Measurements from ENCODE around the gene NACC2.
"Not testable (repeated sequence)": the region's sequence is repeated elsewhere in the genome, so short reads cannot be mapped to it uniquely, and the experiment has no call there.

The NACC2 gene

GRCh38 chr9:136105398-136106135 lies 10.5 kb upstream of the NACC2 start:
- peaks cover 13% of the 10 kb centered on the region for H3K4me1 ChIP-seq (ENCODE audit: low read depth, poor library complexity, severe bottlenecking)

DNA sequence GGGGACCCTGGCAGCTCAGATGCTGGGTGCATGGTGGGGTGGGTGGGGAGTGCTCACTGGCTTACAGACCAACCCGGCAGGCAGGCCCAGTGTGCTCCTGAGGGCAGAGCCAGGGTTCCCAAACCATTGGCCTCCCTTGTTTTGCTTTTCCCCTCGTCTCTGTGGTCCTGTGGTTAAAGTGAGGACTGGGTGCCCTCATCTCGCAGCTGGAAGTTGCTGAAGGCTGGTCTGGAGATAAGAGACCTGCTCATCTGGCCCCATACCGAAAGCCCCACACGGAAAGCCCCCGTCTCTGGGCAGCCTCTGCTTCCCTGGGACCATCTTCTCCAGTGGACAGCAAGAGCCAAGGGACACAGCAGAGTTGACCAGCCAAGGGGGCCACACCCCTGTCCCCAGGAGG lies 9.8 kb upstream of the NACC2 start:
- TF ChIP-seq, protein P1, sequence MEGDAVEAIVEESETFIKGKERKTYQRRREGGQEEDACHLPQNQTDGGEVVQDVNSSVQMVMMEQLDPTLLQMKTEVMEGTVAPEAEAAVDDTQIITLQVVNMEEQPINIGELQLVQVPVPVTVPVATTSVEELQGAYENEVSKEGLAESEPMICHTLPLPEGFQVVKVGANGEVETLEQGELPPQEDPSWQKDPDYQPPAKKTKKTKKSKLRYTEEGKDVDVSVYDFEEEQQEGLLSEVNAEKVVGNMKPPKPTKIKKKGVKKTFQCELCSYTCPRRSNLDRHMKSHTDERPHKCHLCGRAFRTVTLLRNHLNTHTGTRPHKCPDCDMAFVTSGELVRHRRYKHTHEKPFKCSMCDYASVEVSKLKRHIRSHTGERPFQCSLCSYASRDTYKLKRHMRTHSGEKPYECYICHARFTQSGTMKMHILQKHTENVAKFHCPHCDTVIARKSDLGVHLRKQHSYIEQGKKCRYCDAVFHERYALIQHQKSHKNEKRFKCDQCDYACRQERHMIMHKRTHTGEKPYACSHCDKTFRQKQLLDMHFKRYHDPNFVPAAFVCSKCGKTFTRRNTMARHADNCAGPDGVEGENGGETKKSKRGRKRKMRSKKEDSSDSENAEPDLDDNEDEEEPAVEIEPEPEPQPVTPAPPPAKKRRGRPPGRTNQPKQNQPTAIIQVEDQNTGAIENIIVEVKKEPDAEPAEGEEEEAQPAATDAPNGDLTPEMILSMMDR (conservative IDR thresholded peaks at IDR 0.05; ENCODE audit: low read depth, low read length) = no peak
- Histone ChIP-seq H3K79me2 (ENCODE audit: insufficient read depth, low read depth) (no peaks in the 10 kb centered on the region), H3K36me3 (ENCODE audit: insufficient read depth) (no peaks in the 10 kb centered on the region), H3K9ac (no peak overlapping the region), H4K20me1 (ENCODE audit: insufficient read depth) (no peaks in the 10 kb centered on the region), H3K4me2 (no peak overlapping the region), H3K27ac (no peak overlapping the region), H3K4me1 (ENCODE audit: low read depth, poor library complexity, severe bottlenecking) (peaks cover 8% of the 10 kb centered on the region), H3K4me3 (IDR thresholded peaks at IDR 0.05; ENCODE audit: insufficient read depth, low read depth, low read length) (no peak overlapping the region), H3K27me3 (ENCODE audit: insufficient read depth, low read depth) (peaks cover 65% of the 10 kb centered on the region), H2AFZ (ENCODE audit: low read depth) (no peak overlapping the region)

More at GRCh38 chr9:136105398-136106135, 10.5 kb upstream of the NACC2 start:
- Histone ChIP-seq H3K9ac (no peak overlapping the region), H2AFZ (ENCODE audit: low read depth) (no peak overlapping the region), H3K79me2 (ENCODE audit: insufficient read depth, low read depth) (no peaks in the 10 kb centered on the region), H3K27me3 (ENCODE audit: insufficient read depth, low read depth) (peaks cover 58% of the 10 kb centered on the region), H4K20me1 (ENCODE audit: insufficient read depth) (no peaks in the 10 kb centered on the region), H3K4me2 (no peak overlapping the region), H3K4me3 (IDR thresholded peaks at IDR 0.05; ENCODE audit: insufficient read depth, low read depth, low read length) (no peak overlapping the region), H3K27ac (no peak overlapping the region), H3K36me3 (ENCODE audit: insufficient read depth) (no peaks in the 10 kb centered on the region)
- TF ChIP-seq, protein P1 (conservative IDR thresholded peaks at IDR 0.05; ENCODE audit: low read depth, low read length) = no peak

GRCh38 chr9:136104488-136104800 lies 9.4 kb upstream of the NACC2 start:
- H2AFZ ChIP-seq (ENCODE audit: low read depth) = no peak overlapping the region
- TF ChIP-seq, protein P1 (conservative IDR thresholded peaks at IDR 0.05; ENCODE audit: low read depth, low read length) = no peak
- H3K27me3 ChIP-seq (ENCODE audit: insufficient read depth, low read depth) = peaks cover 66% of the 10 kb centered on the region
- no peak overlapping the region for H3K9ac ChIP-seq
- no peak overlapping the region for H3K27ac ChIP-seq
- H4K20me1 ChIP-seq (ENCODE audit: insufficient read depth) = no peaks in the 10 kb centered on the region
- H3K4me3 ChIP-seq (IDR thresholded peaks at IDR 0.05; ENCODE audit: insufficient read depth, low read depth, low read length) = no peak overlapping the region
- peaks cover 8% of the 10 kb centered on the region for H3K4me1 ChIP-seq (ENCODE audit: low read depth, poor library complexity, severe bottlenecking)
- H3K4me2 ChIP-seq = no peak overlapping the region
- H3K79me2 ChIP-seq (ENCODE audit: insufficient read depth, low read depth) = no peaks in the 10 kb centered on the region
- H3K36me3 ChIP-seq (ENCODE audit: insufficient read depth) = no peaks in the 10 kb centered on the region

- peaks cover 4% of the 10 kb centered on the region for H3K4me1 ChIP-seq (ENCODE audit: low read depth, poor library complexity, severe bottlenecking)
- TF ChIP-seq, protein P1 (conservative IDR thresholded peaks at IDR 0.05; ENCODE audit: low read depth, low read length) = no peak
- H3K79me2 ChIP-seq (ENCODE audit: insufficient read depth, low read depth) = no peaks in the 10 kb centered on the region
- H3K4me3 ChIP-seq (IDR thresholded peaks at IDR 0.05; ENCODE audit: insufficient read depth, low read depth, low read length) = no peak overlapping the region
- no peak overlapping the region for H3K27ac ChIP-seq
- H3K27me3 ChIP-seq (ENCODE audit: insufficient read depth, low read depth) = peaks cover 70% of the 10 kb centered on the region
- H4K20me1 ChIP-seq (ENCODE audit: insufficient read depth) = no peaks in the 10 kb centered on the region
- H3K36me3 ChIP-seq (ENCODE audit: insufficient read depth) = no peaks in the 10 kb centered on the region
- H2AFZ ChIP-seq (ENCODE audit: low read depth) = no peak overlapping the region
- H3K9ac ChIP-seq = no peak overlapping the region
- H3K4me2 ChIP-seq = no peak overlapping the region
Observed at GRCh38 chr9:136103651-136104487, 8.8 kb upstream of the NACC2 start.

DNA sequence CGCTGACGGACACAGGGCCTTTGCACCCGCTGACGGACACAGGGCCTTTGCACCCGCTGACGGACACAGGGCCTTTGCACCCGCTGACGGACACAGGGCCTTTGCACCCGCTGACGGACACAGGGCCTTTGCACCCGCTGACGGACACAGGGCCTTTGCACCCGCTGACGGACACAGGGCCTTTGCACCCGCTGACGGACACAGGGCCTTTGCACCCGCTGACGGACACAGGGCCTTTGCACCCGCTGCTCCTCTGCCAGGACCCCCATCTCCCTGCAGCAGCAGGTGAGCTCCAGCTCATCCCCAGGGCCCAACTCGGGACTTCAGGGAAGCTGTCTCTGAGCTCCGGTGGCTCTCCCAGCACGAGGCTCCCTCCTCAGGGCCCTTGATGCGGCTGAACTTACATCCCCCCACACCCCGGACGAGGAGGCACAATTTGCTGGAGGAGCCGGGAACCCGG lies 6.6 kb upstream of the NACC2 start:
- H3K4me1 ChIP-seq (ENCODE audit: low read depth, poor library complexity, severe bottlenecking); H3K4me2 ChIP-seq; H2AFZ ChIP-seq (ENCODE audit: low read depth); H3K4me3 ChIP-seq (IDR thresholded peaks at IDR 0.05; ENCODE audit: insufficient read depth, low read depth, low read length); H3K79me2 ChIP-seq (ENCODE audit: insufficient read depth, low read depth); H3K9ac ChIP-seq; H3K27ac ChIP-seq; H3K36me3 ChIP-seq (ENCODE audit: insufficient read depth); H4K20me1 ChIP-seq (ENCODE audit: insufficient read depth): not testable (repeated sequence)
- peaks cover 80% of the 10 kb centered on the region for H3K27me3 ChIP-seq (ENCODE audit: insufficient read depth, low read depth)

Measured in KMS-11 (cell line).